ENCODE results near the gene SFT2D3.

DNA sequence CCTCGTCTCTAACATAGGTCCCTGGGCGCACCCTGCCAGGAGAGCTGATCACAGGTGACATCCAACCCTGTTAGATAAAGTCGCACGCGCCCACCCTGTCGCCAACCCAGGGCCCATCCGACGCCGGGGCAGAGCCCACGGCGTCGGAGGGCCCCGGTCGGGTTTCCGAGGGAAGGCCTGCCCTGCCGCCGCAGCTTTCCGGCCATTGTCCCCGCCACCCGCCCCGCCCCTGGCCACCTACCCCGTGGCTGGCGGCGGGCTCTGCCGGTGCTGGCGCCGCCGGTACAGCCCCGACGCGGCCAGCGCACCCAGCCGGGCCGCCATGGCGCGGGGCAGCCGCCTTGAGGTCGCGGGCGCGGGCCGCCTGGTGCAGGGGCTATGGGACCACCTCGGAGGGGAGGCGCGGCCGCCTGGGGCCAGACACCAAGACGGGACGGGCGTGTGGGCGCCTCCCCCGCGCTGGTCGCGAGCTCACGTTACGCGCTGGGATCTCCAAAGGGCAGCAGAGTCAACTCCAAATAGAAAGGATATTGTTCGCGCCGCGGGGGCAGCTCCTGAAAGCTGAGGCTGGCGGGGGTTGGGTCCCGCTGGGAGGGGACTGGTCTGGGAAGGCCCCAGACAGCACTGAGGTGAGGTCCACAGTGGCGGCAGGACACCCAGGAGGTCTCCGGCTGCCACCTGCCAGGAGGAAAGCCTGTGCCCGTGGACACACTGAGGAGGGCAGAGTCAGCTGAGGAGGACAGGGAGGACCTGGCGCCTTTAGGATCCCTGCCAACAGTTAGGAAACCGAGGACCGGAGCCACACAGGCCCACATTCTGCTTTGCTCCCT, 37.0 kb upstream of the SFT2D3 start:
- TF ChIP-seq POLR2AphosphoS5 (IDR thresholded peaks at IDR 0.05) (no peak), EP300 (IDR thresholded peaks at IDR 0.05; ENCODE audit: low read depth) (no peak), POLR2A (IDR thresholded peaks at IDR 0.05) (no peak)
- TF ChIP-seq, protein P1, sequence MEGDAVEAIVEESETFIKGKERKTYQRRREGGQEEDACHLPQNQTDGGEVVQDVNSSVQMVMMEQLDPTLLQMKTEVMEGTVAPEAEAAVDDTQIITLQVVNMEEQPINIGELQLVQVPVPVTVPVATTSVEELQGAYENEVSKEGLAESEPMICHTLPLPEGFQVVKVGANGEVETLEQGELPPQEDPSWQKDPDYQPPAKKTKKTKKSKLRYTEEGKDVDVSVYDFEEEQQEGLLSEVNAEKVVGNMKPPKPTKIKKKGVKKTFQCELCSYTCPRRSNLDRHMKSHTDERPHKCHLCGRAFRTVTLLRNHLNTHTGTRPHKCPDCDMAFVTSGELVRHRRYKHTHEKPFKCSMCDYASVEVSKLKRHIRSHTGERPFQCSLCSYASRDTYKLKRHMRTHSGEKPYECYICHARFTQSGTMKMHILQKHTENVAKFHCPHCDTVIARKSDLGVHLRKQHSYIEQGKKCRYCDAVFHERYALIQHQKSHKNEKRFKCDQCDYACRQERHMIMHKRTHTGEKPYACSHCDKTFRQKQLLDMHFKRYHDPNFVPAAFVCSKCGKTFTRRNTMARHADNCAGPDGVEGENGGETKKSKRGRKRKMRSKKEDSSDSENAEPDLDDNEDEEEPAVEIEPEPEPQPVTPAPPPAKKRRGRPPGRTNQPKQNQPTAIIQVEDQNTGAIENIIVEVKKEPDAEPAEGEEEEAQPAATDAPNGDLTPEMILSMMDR (IDR thresholded peaks at IDR 0.05) = no peak

Measured in transverse colon (tissue), 4 donors.